HepG2 (cell line): ENCODE data around the gene KIAA1755. TPM values are rescaled to one million over a fixed set of nuclear protein-coding genes. Genes with fewer than 3 reads are reported as not detected.

ENCODE experiments used
- ATAC-seq: fragments of 200-7000 bp; cut with Tn5 transposase; 3 replicates; pipeline ENCODE4 v1.9.1; 2020; ENCODE audit warnings: mild to moderate bottlenecking, moderate library complexity
- BruUV-seq: library from RNA; stranded (reverse); fragments of 400-500 nt; replicated peaks from 2 replicates; lab custom pipeline; 2021; lab: Mats Ljungman, UMichigan
- CTCF ChIA-PET: fragments of 300-600 bp; formaldehyde crosslinking; extraction: SDS; loops from one replicate; lab custom pipeline; 2021; ENCODE audit warnings: low total read pairs, inconsistent platforms, low intra/inter-chr PET ratio; lab: Yijun Ruan, JAX
- POLR2A ChIA-PET: fragments of 350-600 bp; sonication (Branson Sonifier 250); formaldehyde crosslinking; loops from one replicate; lab custom pipeline; 2020; ENCODE audit warnings: antibody characterized with exemption, inconsistent platforms; lab: Yijun Ruan, JAX
- DNase-seq: peaks from one replicate; pipeline ENCODE4 v3.0.0-alpha.2; 2015; ENCODE audit warnings: low spot score
- FAIRE-seq: peaks from 3 replicates; lab custom pipeline; 2011; peaks lifted over from hg19 to GRCh38; lab: Jason Lieb, UNC
- H2AFZ ChIP-seq: one replicate; pipeline ENCODE4 v1.6.1; 2011; ENCODE audit warnings: low read length, inconsistent platforms
- H3K27ac ChIP-seq: fragments of 300-600 bp; 3 replicates; pipeline ENCODE4 v1.8.0; 2011; ENCODE audit warnings: mixed run types, mild to moderate bottlenecking, mixed read lengths, low read length, inconsistent platforms; ENCODE audit not compliant: insufficient read depth; ENCODE audit errors: extremely low read length
- H3K27me3 ChIP-seq, 2 experiments: fragments of 200-600 bp in 1 of 2; 2 replicates in 1 of 2; 3 replicates in 1 of 2; pipeline versions ENCODE4 v1.6.0 to v1.8.0; 2011; ENCODE audit warnings: low read length in 2 of 2, mild to moderate bottlenecking in 2 of 2, moderate library complexity in 2 of 2, inconsistent platforms in 1 of 2; ENCODE audit not compliant: insufficient read depth in 2 of 2, control insufficient read depth in 1 of 2
- H3K36me3 ChIP-seq, 2 experiments: fragments of 200-600 bp in 1 of 2; replicated peaks in 1 of 2; 2 replicates in 1 of 2; 3 replicates in 1 of 2; pipeline versions ENCODE4 v1.5.1 to v1.8.0; 2011; ENCODE audit warnings: low read length in 2 of 2, inconsistent platforms in 1 of 2; ENCODE audit not compliant: insufficient read depth in 2 of 2, control insufficient read depth in 1 of 2
- H3K4me1 ChIP-seq: 2 replicates; pipeline ENCODE4 v1.5.1; 2012; ENCODE audit warnings: low read length, inconsistent platforms; ENCODE audit not compliant: insufficient read depth
- H3K4me2 ChIP-seq: 2 replicates; pipeline ENCODE4 v1.6.0; 2011; ENCODE audit warnings: low read depth, low read length, inconsistent platforms
- H3K4me3 ChIP-seq, 3 experiments: fragments of 200-600 bp in 1 of 3; sonication (generic), shearing (Covaris generic) in 1 of 3; replicated peaks in 1 of 3; 2 replicates each; pipeline ENCODE4 v1.5.1; 2011 to 2016; ENCODE audit warnings: low read length in 3 of 3, inconsistent platforms in 2 of 3, low read depth in 2 of 3, mild to moderate bottlenecking in 2 of 3, control low read depth in 1 of 3, mixed read lengths in 1 of 3; ENCODE audit not compliant: insufficient read depth in 1 of 3
- H3K79me2 ChIP-seq: one replicate; pipeline ENCODE4 v1.6.1; 2011; ENCODE audit warnings: low read length, inconsistent platforms; ENCODE audit not compliant: insufficient read depth
- H3K9ac ChIP-seq: 2 replicates; pipeline ENCODE4 v1.6.0; 2011; ENCODE audit warnings: mild to moderate bottlenecking, low read depth, low read length, inconsistent platforms; ENCODE audit not compliant: insufficient read depth
- H3K9me3 ChIP-seq: 2 replicates; pipeline ENCODE4 v1.5.1; 2012; ENCODE audit warnings: mild to moderate bottlenecking, low read length
- H4K20me1 ChIP-seq: 2 replicates; pipeline ENCODE4 v1.6.0; 2011; ENCODE audit warnings: inconsistent platforms, mild to moderate bottlenecking, low read length, moderate library complexity; ENCODE audit not compliant: insufficient read depth
- ATF4 ChIP-seq, 2 experiments: fragments of 450-650 bp in 1 of 2; sonication (generic) in 1 of 2; formaldehyde crosslinking; IDR thresholded peaks; 2 replicates each; pipeline versions ENCODE4 v1.5.0 to v1.8.0; 2020 to 2022; ENCODE audit warnings: mild to moderate bottlenecking in 1 of 2, missing genetic modification reagents in 1 of 2
- ATM ChIP-seq: fragments of 450-650 bp; IDR thresholded peaks from 2 replicates; pipeline ENCODE4 v1.7.1; 2017; ENCODE audit warnings: mild to moderate bottlenecking, borderline replicate concordance
- CENPT ChIP-seq: sonication (generic); formaldehyde crosslinking; IDR thresholded peaks from 2 replicates; pipeline ENCODE4 v1.8.0; 2022; ENCODE audit warnings: low read depth, mild to moderate bottlenecking, moderate library complexity, missing genetic modification reagents
- CHD4 ChIP-seq: fragments of 200-600 bp; sonication (generic); IDR thresholded peaks from 2 replicates; pipeline ENCODE4 v1.7.0; 2017; ENCODE audit warnings: mild to moderate bottlenecking, low read length, borderline replicate concordance
- DBP ChIP-seq: sonication (generic); formaldehyde crosslinking; IDR thresholded peaks from 2 replicates; pipeline ENCODE4 v1.4.0; 2020; ENCODE audit warnings: missing genetic modification reagents; ENCODE audit errors: not compliant biosample characterization
- DMAP1 ChIP-seq: IDR thresholded peaks from 2 replicates; pipeline ENCODE4 v1.6.1; 2016
- DNMT3B ChIP-seq: conservative IDR thresholded peaks from 2 replicates; pipeline ENCODE4 v1.6.1; 2016; ENCODE audit warnings: missing biosample characterization, control low read depth
- FIP1L1 ChIP-seq: fragments of 200-400 bp; formaldehyde crosslinking; IDR thresholded peaks from 2 replicates; pipeline ENCODE4 v1.6.1; 2018; ENCODE audit warnings: low read depth, mild to moderate bottlenecking, low read length, moderate library complexity, borderline replicate concordance; ENCODE audit not compliant: insufficient read depth
- HMG20A ChIP-seq: IDR thresholded peaks from 2 replicates; pipeline ENCODE4 v1.6.1; 2016; ENCODE audit warnings: borderline replicate concordance
- MIER2 ChIP-seq: IDR thresholded peaks from 2 replicates; pipeline ENCODE4 v1.6.1; 2016; ENCODE audit warnings: missing biosample characterization, missing genetic modification reagents
- SNRNP70 ChIP-seq: fragments of 200-400 bp; formaldehyde crosslinking; IDR thresholded peaks from 2 replicates; pipeline ENCODE4 v1.6.1; 2017; ENCODE audit warnings: mild to moderate bottlenecking, low read depth, low read length, moderate library complexity
- TBL1XR1 ChIP-seq: fragments of 150-350 bp; IDR thresholded peaks from 2 replicates; pipeline ENCODE4 v1.6.1; 2014; ENCODE audit warnings: borderline replicate concordance, low read length; ENCODE audit not compliant: partially characterized antibody
- ZBTB25 ChIP-seq: IDR thresholded peaks from 2 replicates; pipeline ENCODE4 v1.6.1; 2018; ENCODE audit warnings: missing genetic modification reagents
- ZEB1 ChIP-seq: IDR thresholded peaks from 2 replicates; pipeline ENCODE4 v1.6.1; 2012; ENCODE audit warnings: mild to moderate bottlenecking, low read depth, inconsistent platforms; ENCODE audit not compliant: insufficient replicate concordance
- ZNF460 ChIP-seq: sonication (generic); formaldehyde crosslinking; IDR thresholded peaks from 2 replicates; pipeline ENCODE4 v1.5.1; 2020; ENCODE audit warnings: missing genetic modification reagents, mild to moderate bottlenecking, borderline replicate concordance
- ZNF567 ChIP-seq: sonication (generic); formaldehyde crosslinking; IDR thresholded peaks from 2 replicates; pipeline ENCODE4 v1.8.1; 2023; ENCODE audit warnings: mild to moderate bottlenecking, missing genetic modification reagents, borderline replicate concordance
- ZNF574 ChIP-seq: sonication (generic); formaldehyde crosslinking; IDR thresholded peaks from 2 replicates; pipeline ENCODE4 v1.4.0; 2020; ENCODE audit warnings: missing genetic modification reagents
- ZNF589 ChIP-seq: sonication (generic); formaldehyde crosslinking; conservative IDR thresholded peaks from 2 replicates; pipeline ENCODE4 v1.8.0; 2022; ENCODE audit warnings: mild to moderate bottlenecking, moderate library complexity, missing genetic modification reagents
- WGBS: methylation state at CpG from one replicate; pipeline ENCODE4 v1.1.6; 2017; ENCODE audit warnings: low lambda C conversion rate; 5-methylcytosine and 5-hydroxymethylcytosine counted together
- in situ Hi-C: cut with HindIII; loops from 2 replicates; pipeline ENCODE4 v1.10.0; 2017; ENCODE audit warnings: low pct_unique_long_range_greater_than_20kb; ENCODE audit not compliant: extremely low pct_ligation_motif_present
- intact Hi-C: fragments of 100-400 bp; cut with micrococcal nuclease; formaldehyde crosslinking; loops from one replicate; pipeline ENCODE4 v1.10.0; 2022; ENCODE audit not compliant: unreplicated experiment
- polyA plus RNA-seq, 8 experiments: library from polyadenylated mRNA; depleted of rRNA in 3 of 8; stranded (reverse) in 7 of 8; unstranded in 1 of 8; fragments of >200 nt; fragmentation: Illumina TruSeq in 4 of 8; extraction: Trizol in 4 of 8; gene quantifications; 2 replicates each; pipeline versions ENCODE4 v1.2.1 to v1.2.3, GENCODE V29; 2011 to 2016; ENCODE audit warnings: low read depth in 4 of 8, missing spikeins in 1 of 8, mixed read lengths in 1 of 8; ENCODE audit not compliant: insufficient read depth in 1 of 8
- total RNA-seq, 5 experiments: library from RNA; depleted of rRNA; stranded (reverse); fragments of >200 nt; fragmentation: Illumina TruSeq; extraction: Trizol; gene quantifications; 2 replicates each; pipeline ENCODE4 v1.2.3, GENCODE V29; 2016; ENCODE audit warnings: low read depth in 1 of 5

Gene KIAA1755
- total and polyA plus RNA-seq, 2 of the 13 experiments (the other 11 are each of a cell fraction or from before 2014, with no cell fraction given), result 0.04 TPM; not detected in 1

GRCh38 chr20:38278763-38279162 lies 18.2 kb upstream of the KIAA1755 start:
- 30% methylated on average over 2 of the region's 2 CpGs for WGBS
- Histone ChIP-seq H3K4me1 (no peaks in the 10 kb centered on the region), H3K9ac (no peak overlapping the region), H3K9me3 (no peaks in the 10 kb centered on the region), H3K4me2 (no peak overlapping the region), H2AFZ (no peak overlapping the region), H3K79me2 (no peaks in the 10 kb centered on the region), H3K27me3 (peaks cover 0 to 14% of the 10 kb centered on the region in 2 experiments; a peak in 2 of 5 replicates), H3K27ac (no peak overlapping the region), H3K4me3 (no peak overlapping the region), H4K20me1 (no peaks in the 10 kb centered on the region), H3K36me3 (no peaks in the 10 kb centered on the region)
- ChIA-PET POLR2A (no interaction called here), CTCF (no interaction called here)
- in situ Hi-C loops, result no loop called here
- intact Hi-C loops, result loop anchor here (5.0 kb wide), 1 partner anchor 184 kb away; no protein-coding TSS in a partner anchor
- no TSS peak for BruUV-seq
- TF ChIP-seq HMG20A (CRISPR knock-in tag) (no peak), DMAP1 (CRISPR knock-in tag) (no peak), ZNF589 (CRISPR knock-in tag) (no peak), ATM (no peak), DBP (CRISPR knock-in tag) (no peak), TBL1XR1 (no peak), ZNF567 (CRISPR knock-in tag) (no peak), CENPT (CRISPR knock-in tag) (no peak), ATF4 (CRISPR knock-in tag; IDR thresholded peaks at IDR 0.05) (no peak), DNMT3B (CRISPR knock-in tag) (no peak), FIP1L1 (no peak), ZNF574 (CRISPR knock-in tag) (no peak), ZNF460 (CRISPR knock-in tag) (no peak), ZBTB25 (CRISPR knock-in tag) (no peak), CHD4 (no peak), SNRNP70 (no peak), MIER2 (no peak), ZEB1 (no peak)
- no peak for ATAC-seq
- no peak for FAIRE-seq
- no peak for DNase-seq
